ENCODE measurements around the gene CDH13.

DNA sequence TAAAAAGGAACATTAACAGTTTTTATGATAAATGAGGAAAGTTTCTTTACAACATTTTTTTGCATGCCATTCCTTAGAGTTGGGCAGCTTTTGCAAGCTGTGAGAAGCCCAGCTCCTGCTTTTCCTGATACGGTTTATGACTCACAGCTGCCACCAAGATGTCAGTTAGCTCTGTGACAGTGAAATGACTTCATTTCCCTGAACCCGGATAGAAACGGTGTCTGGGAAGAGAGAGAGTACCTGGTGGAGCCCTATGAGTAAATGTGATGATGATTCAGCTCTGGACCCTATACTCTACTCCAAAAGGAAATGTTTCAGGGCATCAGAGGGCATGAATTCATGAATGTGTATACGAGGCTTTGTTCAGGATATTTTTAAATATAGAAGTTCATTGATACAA, 814.7 kb downstream of the CDH13 start:
- TF ChIP-seq, protein P1, sequence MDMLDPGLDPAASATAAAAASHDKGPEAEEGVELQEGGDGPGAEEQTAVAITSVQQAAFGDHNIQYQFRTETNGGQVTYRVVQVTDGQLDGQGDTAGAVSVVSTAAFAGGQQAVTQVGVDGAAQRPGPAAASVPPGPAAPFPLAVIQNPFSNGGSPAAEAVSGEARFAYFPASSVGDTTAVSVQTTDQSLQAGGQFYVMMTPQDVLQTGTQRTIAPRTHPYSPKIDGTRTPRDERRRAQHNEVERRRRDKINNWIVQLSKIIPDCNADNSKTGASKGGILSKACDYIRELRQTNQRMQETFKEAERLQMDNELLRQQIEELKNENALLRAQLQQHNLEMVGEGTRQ (IDR thresholded peaks at IDR 0.05): no peak
- TF ChIP-seq E2F6 (IDR thresholded peaks at IDR 0.05; ENCODE audit: borderline replicate concordance, low read depth): no peak
